Neural progenitor cell (in vitro differentiated cells): ENCODE data around the gene ZNF738. TPM values are rescaled to one million over a fixed set of nuclear protein-coding genes. Genes with fewer than 3 reads are reported as not detected.

ENCODE experiments used
- DNase-seq: peaks from one replicate; pipeline ENCODE4 v3.0.0-alpha.2; 2016; ENCODE audit warnings: low spot score
- H2AFZ ChIP-seq: fragments of 200-600 bp; sonication (generic); replicated peaks from 2 replicates; pipeline ENCODE4 v1.6.1; 2016; ENCODE audit warnings: antibody characterized with exemption
- H3F3A ChIP-seq: fragments of 200-600 bp; sonication (generic); 2 replicates; pipeline ENCODE4 v1.6.1; 2016; ENCODE audit warnings: antibody characterized with exemption, low read depth
- H3K27ac ChIP-seq: fragments of 200-600 bp; sonication (generic); 2 replicates; pipeline ENCODE4 v1.5.1; 2016; ENCODE audit warnings: mild to moderate bottlenecking
- H3K27me3 ChIP-seq: fragments of 200-600 bp; sonication (generic); 2 replicates; pipeline ENCODE4 v1.6.1; 2016; ENCODE audit warnings: mild to moderate bottlenecking, moderate library complexity
- H3K36me3 ChIP-seq: fragments of 200-600 bp; sonication (generic); 2 replicates; pipeline ENCODE4 v1.5.1; 2016
- H3K4me1 ChIP-seq: fragments of 200-600 bp; sonication (generic); 2 replicates; pipeline ENCODE4 v1.6.1; 2016; ENCODE audit warnings: mixed run types
- H3K4me2 ChIP-seq: fragments of 200-600 bp; sonication (generic); 2 replicates; pipeline ENCODE4 v1.6.1; 2016
- H3K4me3 ChIP-seq: fragments of 200-600 bp; sonication (generic); 2 replicates; pipeline ENCODE4 v1.5.1; 2016
- H3K79me2 ChIP-seq: fragments of 200-600 bp; sonication (generic); 2 replicates; pipeline ENCODE4 v1.6.1; 2016; ENCODE audit warnings: low read depth
- H3K9ac ChIP-seq: fragments of 200-600 bp; sonication (generic); 2 replicates; pipeline ENCODE4 v1.6.1; 2016
- H3K9me3 ChIP-seq: fragments of 200-600 bp; sonication (generic); 2 replicates; pipeline ENCODE4 v1.5.1; 2016; ENCODE audit warnings: low read depth
- H4K20me1 ChIP-seq: fragments of 200-600 bp; sonication (generic); 2 replicates; pipeline ENCODE4 v1.6.1; 2016; ENCODE audit warnings: low read depth
- H3K27ac Mint-ChIP-seq: 3 replicates; pipeline ENCODE4 v1.8.0; 2021; ENCODE audit warnings: mixed read lengths
- H3K27me3 Mint-ChIP-seq: 2 replicates; pipeline ENCODE4 v1.8.0; 2022; ENCODE audit warnings: low read depth, mild to moderate bottlenecking, inconsistent platforms, moderate library complexity, mixed read lengths; ENCODE audit not compliant: insufficient read depth
- H3K36me3 Mint-ChIP-seq: 3 replicates; pipeline ENCODE4 v1.8.0; 2021; ENCODE audit warnings: mixed read lengths
- H3K4me1 Mint-ChIP-seq: 3 replicates; pipeline ENCODE4 v1.8.0; 2021; ENCODE audit warnings: mixed read lengths
- H3K4me3 Mint-ChIP-seq: 3 replicates; pipeline ENCODE4 v1.8.0; 2021; ENCODE audit warnings: mild to moderate bottlenecking, moderate library complexity, mixed read lengths
- H3K9me3 Mint-ChIP-seq: 3 replicates; pipeline ENCODE4 v1.8.0; 2020; ENCODE audit warnings: mixed read lengths
- EZH2 ChIP-seq: fragments of 200-600 bp; sonication (generic); IDR thresholded peaks from 2 replicates; pipeline ENCODE4 v1.6.1; 2017; ENCODE audit warnings: antibody characterized with exemption, mild to moderate bottlenecking, moderate library complexity
- EZH2phosphoT487 ChIP-seq: fragments of 200-600 bp; sonication (generic); IDR thresholded peaks from 2 replicates; pipeline ENCODE4 v1.6.1; 2017; ENCODE audit warnings: antibody characterized with exemption
- total RNA-seq: library from RNA; depleted of rRNA; stranded (reverse); fragments of >200 nt; gene quantifications from 2 replicates; pipeline ENCODE4 v1.2.3, GENCODE V29; 2015; ENCODE audit warnings: low replicate concordance
- TF ChIP-seq, protein P1 (sequence below): fragments of 200-600 bp; sonication (generic); IDR thresholded peaks from 2 replicates; pipeline ENCODE4 v1.5.1; 2017; ENCODE audit warnings: antibody characterized with exemption, mild to moderate bottlenecking

ZNF738 gene
- total RNA-seq, 1 donor from 2014 or later = 268 TPM

DNA sequence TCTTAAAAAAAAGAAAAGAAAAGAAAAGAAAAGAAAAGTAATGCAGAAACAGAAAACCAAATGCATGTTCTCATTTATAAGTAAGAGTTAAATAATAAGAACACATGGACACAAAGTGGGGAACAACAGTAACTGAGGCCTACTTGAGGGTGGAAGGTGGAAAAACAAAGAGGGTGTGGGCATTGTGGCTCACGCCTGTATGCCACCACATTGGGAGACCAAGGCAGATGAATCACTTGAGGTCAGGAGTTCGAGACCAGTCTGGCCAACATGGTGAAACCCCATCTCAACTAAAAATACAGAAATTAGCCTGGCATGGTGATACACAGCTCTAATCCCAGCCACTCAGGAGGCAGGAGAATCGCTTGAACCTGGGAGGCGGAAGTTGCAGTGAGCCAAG lies 37.7 kb upstream of the ZNF738 start:
- H3K4me3 Mint-ChIP-seq = no peak overlapping the region

GRCh38 chr19:21321996-21322395 lies 36.8 kb upstream of the ZNF738 start:
- Mint-ChIP-seq H3K27me3 (peaks cover 6% of the 10 kb centered on the region), H3K4me3 (no peak overlapping the region), H3K27ac (no peak overlapping the region), H3K9me3 (peaks cover 87% of the 10 kb centered on the region), H3K4me1 (no peaks in the 10 kb centered on the region), H3K36me3 (peaks cover 78% of the 10 kb centered on the region)
- no peak overlapping the region for H3K9ac ChIP-seq
- peaks cover 99% of the 10 kb centered on the region for H3K79me2 ChIP-seq
- H3K27me3 ChIP-seq = no peaks in the 10 kb centered on the region
- peaks cover 8% of the 10 kb centered on the region for H3K9me3 ChIP-seq
- no peak overlapping the region for H2AFZ ChIP-seq
- no peaks in the 10 kb centered on the region for H3K4me1 ChIP-seq
- peaks cover 7% of the 10 kb centered on the region for H3K36me3 ChIP-seq
- H3F3A ChIP-seq = no peaks in the 10 kb centered on the region
- no peak overlapping the region for H3K4me2 ChIP-seq
- DNase-seq = no peak
- H4K20me1 ChIP-seq = no peaks in the 10 kb centered on the region
- H3K27ac ChIP-seq = no peak overlapping the region
- no peak overlapping the region for H3K4me3 ChIP-seq
- TF ChIP-seq EZH2phosphoT487 (no peak), EZH2 (no peak)
- TF ChIP-seq, protein P1, sequence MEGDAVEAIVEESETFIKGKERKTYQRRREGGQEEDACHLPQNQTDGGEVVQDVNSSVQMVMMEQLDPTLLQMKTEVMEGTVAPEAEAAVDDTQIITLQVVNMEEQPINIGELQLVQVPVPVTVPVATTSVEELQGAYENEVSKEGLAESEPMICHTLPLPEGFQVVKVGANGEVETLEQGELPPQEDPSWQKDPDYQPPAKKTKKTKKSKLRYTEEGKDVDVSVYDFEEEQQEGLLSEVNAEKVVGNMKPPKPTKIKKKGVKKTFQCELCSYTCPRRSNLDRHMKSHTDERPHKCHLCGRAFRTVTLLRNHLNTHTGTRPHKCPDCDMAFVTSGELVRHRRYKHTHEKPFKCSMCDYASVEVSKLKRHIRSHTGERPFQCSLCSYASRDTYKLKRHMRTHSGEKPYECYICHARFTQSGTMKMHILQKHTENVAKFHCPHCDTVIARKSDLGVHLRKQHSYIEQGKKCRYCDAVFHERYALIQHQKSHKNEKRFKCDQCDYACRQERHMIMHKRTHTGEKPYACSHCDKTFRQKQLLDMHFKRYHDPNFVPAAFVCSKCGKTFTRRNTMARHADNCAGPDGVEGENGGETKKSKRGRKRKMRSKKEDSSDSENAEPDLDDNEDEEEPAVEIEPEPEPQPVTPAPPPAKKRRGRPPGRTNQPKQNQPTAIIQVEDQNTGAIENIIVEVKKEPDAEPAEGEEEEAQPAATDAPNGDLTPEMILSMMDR = no peak

More for the DNA sequence above, 37.7 kb upstream of the ZNF738 start:
- TF ChIP-seq EZH2phosphoT487 (no peak), EZH2 (no peak)
- TF ChIP-seq, protein P1 = no peak
- Mint-ChIP-seq H3K9me3 (peaks cover 86% of the 10 kb centered on the region), H3K27me3 (peaks cover 6% of the 10 kb centered on the region), H3K4me1 (no peaks in the 10 kb centered on the region), H3K27ac (no peak overlapping the region), H3K36me3 (peaks cover 74% of the 10 kb centered on the region)
- no peaks in the 10 kb centered on the region for H3K27me3 ChIP-seq
- H2AFZ ChIP-seq = no peak overlapping the region
- no peak for DNase-seq
- H3K9ac ChIP-seq = no peak overlapping the region
- no peaks in the 10 kb centered on the region for H3F3A ChIP-seq
- peaks cover 3% of the 10 kb centered on the region for H3K36me3 ChIP-seq
- H3K79me2 ChIP-seq = peaks cover 99% of the 10 kb centered on the region
- peaks cover 3% of the 10 kb centered on the region for H3K9me3 ChIP-seq
- no peak overlapping the region for H3K4me2 ChIP-seq
- H4K20me1 ChIP-seq = no peaks in the 10 kb centered on the region
- H3K4me3 ChIP-seq = no peak overlapping the region
- H3K27ac ChIP-seq = no peak overlapping the region
- no peaks in the 10 kb centered on the region for H3K4me1 ChIP-seq

GRCh38 chr19:21322528-21322927 lies 36.3 kb upstream of the ZNF738 start:
- Histone ChIP-seq H3K9me3 (peaks cover 8% of the 10 kb centered on the region), H3K27ac (no peak overlapping the region), H3K4me2 (no peak overlapping the region), H4K20me1 (no peaks in the 10 kb centered on the region), H2AFZ (no peak overlapping the region), H3K9ac (no peak overlapping the region), H3K36me3 (peaks cover 7% of the 10 kb centered on the region), H3K4me1 (no peaks in the 10 kb centered on the region), H3K4me3 (no peak overlapping the region), H3K27me3 (no peaks in the 10 kb centered on the region), H3F3A (no peaks in the 10 kb centered on the region), H3K79me2 (peaks cover 99% of the 10 kb centered on the region)
- DNase-seq = no peak
- H3K4me1 Mint-ChIP-seq = no peaks in the 10 kb centered on the region
- TF ChIP-seq, protein P1 = no peak
- no peak for TF ChIP-seq EZH2phosphoT487
- TF ChIP-seq EZH2 = no peak
- H3K27me3 Mint-ChIP-seq = peaks cover 6% of the 10 kb centered on the region
- H3K4me3 Mint-ChIP-seq = no peak overlapping the region
- H3K9me3 Mint-ChIP-seq = peaks cover 84% of the 10 kb centered on the region
- H3K27ac Mint-ChIP-seq = no peak overlapping the region
- peaks cover 76% of the 10 kb centered on the region for H3K36me3 Mint-ChIP-seq
